ENCODE data around the gene HEXD.
"Not testable (repeated sequence)": the region's sequence is repeated elsewhere in the genome, so short reads cannot be mapped to it uniquely, and the experiment has no call there.

Gene HEXD

GRCh38 chr17:82458885-82459424, 40.8 kb downstream of the HEXD start:
- peak in 1 of 14 donors; percentile 24 for DNase-seq

GRCh38 chr17:82459936-82460335, 41.8 kb downstream of the HEXD start:
- DNase-seq = not testable (repeated sequence)

- no peak for DNase-seq
Measured at GRCh38 chr17:82461827-82462524, 43.8 kb downstream of the HEXD start.

- no peak for DNase-seq
Measured at GRCh38 chr17:82463391-82463790, 45.2 kb downstream of the HEXD start.

- DNase-seq = no peak
Measured at GRCh38 chr17:82463925-82464566, 45.9 kb downstream of the HEXD start.

- no peak for DNase-seq
Measured at GRCh38 chr17:82464567-82464929, 46.4 kb downstream of the HEXD start.

- no peak for DNase-seq
Measured at GRCh38 chr17:82465023-82465603, 47.0 kb downstream of the HEXD start.

- DNase-seq = no peak
Measured at GRCh38 chr17:82468692-82469091, 50.5 kb downstream of the HEXD start.

- DNase-seq = no peak
Measured at GRCh38 chr17:82470065-82470464, 51.9 kb downstream of the HEXD start.

- DNase-seq = no peak
Measured at GRCh38 chr17:82474223-82475010, 56.3 kb downstream of the HEXD start.

GRCh38 chr17:82475458-82475857, 57.3 kb downstream of the HEXD start:
- DNase-seq = no peak

- no peak for DNase-seq
Measured at GRCh38 chr17:82477934-82478333, 59.8 kb downstream of the HEXD start.

- DNase-seq = no peak
Measured at GRCh38 chr17:82479602-82480001, 61.5 kb downstream of the HEXD start.

- no peak for DNase-seq
Measured at GRCh38 chr17:82480318-82480717, 62.2 kb downstream of the HEXD start.

GRCh38 chr17:82483204-82483660, 65.1 kb downstream of the HEXD start:
- no peak for DNase-seq

- DNase-seq = no peak
Measured at GRCh38 chr17:82483836-82484235, 65.7 kb downstream of the HEXD start.

- no peak for DNase-seq
Measured at GRCh38 chr17:82486231-82487094, 68.3 kb downstream of the HEXD start.

- peak in 3 of 14 donors; percentile 13 to 16 (median 13) for DNase-seq
Measured at GRCh38 chr17:82487910-82488309, 69.8 kb downstream of the HEXD start.

- peak in 8 of 14 donors; percentile 14 to 75 (median 52) for DNase-seq
Measured at GRCh38 chr17:82489117-82489516, 71.0 kb downstream of the HEXD start.

- peak in 1 of 14 donors; percentile 49 for DNase-seq
Measured at GRCh38 chr17:82489851-82490511, 71.8 kb downstream of the HEXD start.

Measured in C1 segment of cervical spinal cord (tissue), 14 donors.